ENCODE results near the gene URGCP. TPM values are rescaled to one million over a fixed set of nuclear protein-coding genes. Genes with fewer than 3 reads are reported as not detected.
A peak's percentile ranks its signal among the peaks of the same experiment; 100 is the strongest.

Gene URGCP
- total RNA-seq, 1 experiment from 2014 or later: 30.7 TPM

GRCh38 chr7:43904533-43905208 is 1.7 kb downstream of the URGCP start:
- Histone ChIP-seq H3K79me1 (ENCODE audit: insufficient read depth, low read depth, low read length, poor library complexity, severe bottlenecking) (no peaks in the 10 kb centered on the region), H3K23me2 (ENCODE audit: insufficient read length, low read depth, low read length, poor library complexity, severe bottlenecking) (no peaks in the 10 kb centered on the region), H3K9me3 (ENCODE audit: control insufficient read depth, low read depth, low read length) (no peaks in the 10 kb centered on the region), H4K91ac (ENCODE audit: insufficient read length, low read depth, low read length) (no peak overlapping the region), H3K27me3 (ENCODE audit: insufficient read depth, low read length) (no peaks in the 10 kb centered on the region), H4K20me1 (ENCODE audit: control insufficient read depth, insufficient read depth, insufficient read length) (no peaks in the 10 kb centered on the region), H3K18ac (ENCODE audit: insufficient read length, low read depth, low read length) (no peak overlapping the region), H3K14ac (ENCODE audit: insufficient read depth, low read length) (no peak overlapping the region), H3K27ac (ENCODE audit: insufficient read length, low read depth, low read length) (no peak overlapping the region), H4K5ac (ENCODE audit: insufficient read length, low read depth, low read length) (no peak overlapping the region), H2BK15ac (ENCODE audit: low read depth, low read length) (no peak overlapping the region), H3K4ac (ENCODE audit: low read depth, low read length) (no peak overlapping the region), H2AK5ac (ENCODE audit: insufficient read length, low read length) (no peak overlapping the region), H3K56ac (ENCODE audit: insufficient read length, low read depth, low read length) (no peak overlapping the region), H3K23ac (ENCODE audit: insufficient read length, low read depth, low read length) (no peak overlapping the region), H3K79me2 (ENCODE audit: insufficient read depth, low read length) (no peaks in the 10 kb centered on the region; the same call in 1 of the 2 replicates), H3K4me2 (ENCODE audit: insufficient read depth, insufficient read length, low read length) (peak overlapping the region; percentile 59), H4K8ac (replicated peaks; ENCODE audit: insufficient read length, low read depth, low read length) (no peak overlapping the region), H2AFZ (ENCODE audit: low read length) (no peak overlapping the region), H2BK5ac (ENCODE audit: insufficient read length, low read length) (no peak overlapping the region), H3K4me1 (ENCODE audit: insufficient read depth, low read length) (0 out of 2 replicates have a peak, but pooled peaks cover 3% of the 10 kb centered on the region), H2BK12ac (ENCODE audit: insufficient read length, low read depth, low read length) (no peak overlapping the region), H2BK120ac (ENCODE audit: low read depth, low read length, poor library complexity, severe bottlenecking) (no peak overlapping the region), H2BK20ac (ENCODE audit: low read depth, low read length, poor library complexity, severe bottlenecking) (no peak overlapping the region), H3K9ac (ENCODE audit: extremely low read depth, insufficient read length, low read length) (no peak overlapping the region), H3T11ph (ENCODE audit: low read length) (no peak overlapping the region)
- Mint-ChIP-seq H3K36me3 (ENCODE audit: insufficient read depth in 1 of 3, low read depth in 3 of 3) (no peaks in the 10 kb centered on the region), H3K4me1 (peaks cover 29 to 37% of the 10 kb centered on the region in 2 experiments), H3K4me3 (peak overlapping the region in 1 of 2 experiments; percentile 87; a peak in 3 of 5 replicates), H3K9me3 (no peaks in the 10 kb centered on the region), H3K27me3 (ENCODE audit: low read depth) (no peaks in the 10 kb centered on the region), H3K27ac (no peak overlapping the region)
- WGBS (ENCODE audit: extremely low coverage, insufficient read length, low lambda C conversion rate): no CpG with 5 or more reads among the region's 5 CpGs
- no peak for TF ChIP-seq CTCF (conservative IDR thresholded peaks at IDR 0.05)
- DNase-seq: no peak

Data from H9 (cell line).